HepG2 (cell line): ENCODE results near the gene CPNE4. TPM values are rescaled to one million over a fixed set of nuclear protein-coding genes. Genes with fewer than 3 reads are reported as not detected.

Experiments
- ATAC-seq: fragments of 200-7000 bp; cut with Tn5 transposase; 3 replicates; pipeline ENCODE4 v1.9.1; 2020; ENCODE audit warnings: mild to moderate bottlenecking, moderate library complexity
- BruUV-seq: library from RNA; stranded (reverse); fragments of 400-500 nt; replicated peaks from 2 replicates; lab custom pipeline; 2021; lab: Mats Ljungman, UMichigan
- CTCF ChIA-PET: fragments of 300-600 bp; formaldehyde crosslinking; extraction: SDS; loops from one replicate; lab custom pipeline; 2021; ENCODE audit warnings: low total read pairs, inconsistent platforms, low intra/inter-chr PET ratio; lab: Yijun Ruan, JAX
- POLR2A ChIA-PET: fragments of 350-600 bp; sonication (Branson Sonifier 250); formaldehyde crosslinking; loops from one replicate; lab custom pipeline; 2020; ENCODE audit warnings: antibody characterized with exemption, inconsistent platforms; lab: Yijun Ruan, JAX
- DNase-seq: peaks from one replicate; pipeline ENCODE4 v3.0.0-alpha.2; 2015; ENCODE audit warnings: low spot score
- FAIRE-seq: peaks from 3 replicates; lab custom pipeline; 2011; peaks lifted over from hg19 to GRCh38; lab: Jason Lieb, UNC
- H2AFZ ChIP-seq: one replicate; pipeline ENCODE4 v1.6.1; 2011; ENCODE audit warnings: low read length, inconsistent platforms
- H3K27ac ChIP-seq: fragments of 300-600 bp; 3 replicates; pipeline ENCODE4 v1.8.0; 2011; ENCODE audit warnings: mixed run types, mild to moderate bottlenecking, mixed read lengths, low read length, inconsistent platforms; ENCODE audit not compliant: insufficient read depth; ENCODE audit errors: extremely low read length
- H3K27me3 ChIP-seq, 2 experiments: fragments of 200-600 bp in 1 of 2; 2 replicates in 1 of 2; 3 replicates in 1 of 2; pipeline versions ENCODE4 v1.6.0 to v1.8.0; 2011; ENCODE audit warnings: low read length in 2 of 2, mild to moderate bottlenecking in 2 of 2, moderate library complexity in 2 of 2, inconsistent platforms in 1 of 2; ENCODE audit not compliant: insufficient read depth in 2 of 2, control insufficient read depth in 1 of 2
- H3K36me3 ChIP-seq, 2 experiments: fragments of 200-600 bp in 1 of 2; replicated peaks in 1 of 2; 2 replicates in 1 of 2; 3 replicates in 1 of 2; pipeline versions ENCODE4 v1.5.1 to v1.8.0; 2011; ENCODE audit warnings: low read length in 2 of 2, inconsistent platforms in 1 of 2; ENCODE audit not compliant: insufficient read depth in 2 of 2, control insufficient read depth in 1 of 2
- H3K4me1 ChIP-seq: 2 replicates; pipeline ENCODE4 v1.5.1; 2012; ENCODE audit warnings: low read length, inconsistent platforms; ENCODE audit not compliant: insufficient read depth
- H3K4me2 ChIP-seq: 2 replicates; pipeline ENCODE4 v1.6.0; 2011; ENCODE audit warnings: low read depth, low read length, inconsistent platforms
- H3K4me3 ChIP-seq, 3 experiments: fragments of 200-600 bp in 1 of 3; sonication (generic), shearing (Covaris generic) in 1 of 3; replicated peaks in 1 of 3; 2 replicates each; pipeline ENCODE4 v1.5.1; 2011 to 2016; ENCODE audit warnings: low read length in 3 of 3, inconsistent platforms in 2 of 3, low read depth in 2 of 3, mild to moderate bottlenecking in 2 of 3, control low read depth in 1 of 3, mixed read lengths in 1 of 3; ENCODE audit not compliant: insufficient read depth in 1 of 3
- H3K79me2 ChIP-seq: one replicate; pipeline ENCODE4 v1.6.1; 2011; ENCODE audit warnings: low read length, inconsistent platforms; ENCODE audit not compliant: insufficient read depth
- H3K9ac ChIP-seq: 2 replicates; pipeline ENCODE4 v1.6.0; 2011; ENCODE audit warnings: mild to moderate bottlenecking, low read depth, low read length, inconsistent platforms; ENCODE audit not compliant: insufficient read depth
- H3K9me3 ChIP-seq: 2 replicates; pipeline ENCODE4 v1.5.1; 2012; ENCODE audit warnings: mild to moderate bottlenecking, low read length
- H4K20me1 ChIP-seq: 2 replicates; pipeline ENCODE4 v1.6.0; 2011; ENCODE audit warnings: inconsistent platforms, mild to moderate bottlenecking, low read length, moderate library complexity; ENCODE audit not compliant: insufficient read depth
- CEBPG ChIP-seq: IDR thresholded peaks from 2 replicates; pipeline ENCODE4 v1.6.1; 2016
- NR2F6 ChIP-seq, 2 experiments: IDR thresholded peaks; 2 replicates each; pipeline ENCODE4 v1.6.1; 2016; ENCODE audit warnings: antibody characterized with exemption in 1 of 2, mild to moderate bottlenecking in 1 of 2
- ZFP90 ChIP-seq: sonication (generic); formaldehyde crosslinking; IDR thresholded peaks from 2 replicates; pipeline ENCODE4 v1.8.0; 2022; ENCODE audit warnings: missing genetic modification reagents, mild to moderate bottlenecking, inconsistent platforms, borderline replicate concordance
- WGBS: methylation state at CpG from one replicate; pipeline ENCODE4 v1.1.6; 2017; ENCODE audit warnings: low lambda C conversion rate; 5-methylcytosine and 5-hydroxymethylcytosine counted together
- in situ Hi-C: cut with HindIII; loops from 2 replicates; pipeline ENCODE4 v1.10.0; 2017; ENCODE audit warnings: low pct_unique_long_range_greater_than_20kb; ENCODE audit not compliant: extremely low pct_ligation_motif_present
- intact Hi-C: fragments of 100-400 bp; cut with micrococcal nuclease; formaldehyde crosslinking; loops from one replicate; pipeline ENCODE4 v1.10.0; 2022; ENCODE audit not compliant: unreplicated experiment
- polyA plus RNA-seq, 8 experiments: library from polyadenylated mRNA; depleted of rRNA in 3 of 8; stranded (reverse) in 7 of 8; unstranded in 1 of 8; fragments of >200 nt; fragmentation: Illumina TruSeq in 4 of 8; extraction: Trizol in 4 of 8; gene quantifications; 2 replicates each; pipeline versions ENCODE4 v1.2.1 to v1.2.3, GENCODE V29; 2011 to 2016; ENCODE audit warnings: low read depth in 4 of 8, missing spikeins in 1 of 8, mixed read lengths in 1 of 8; ENCODE audit not compliant: insufficient read depth in 1 of 8
- total RNA-seq, 5 experiments: library from RNA; depleted of rRNA; stranded (reverse); fragments of >200 nt; fragmentation: Illumina TruSeq; extraction: Trizol; gene quantifications; 2 replicates each; pipeline ENCODE4 v1.2.3, GENCODE V29; 2016; ENCODE audit warnings: low read depth in 1 of 5

Gene CPNE4
- total and polyA plus RNA-seq, 2 of the 13 experiments (the other 11 are each of a cell fraction or from before 2014, with no cell fraction given), result not detected

- no TSS peak for BruUV-seq
- FAIRE-seq, result no peak
- no peak overlapping the region for H2AFZ ChIP-seq
- TF ChIP-seq NR2F6 (IDR thresholded peaks at IDR 0.05) (no peak), NR2F6 (CRISPR knock-in tag; IDR thresholded peaks at IDR 0.05) (no peak), CEBPG (CRISPR knock-in tag) (no peak)
- no peak overlapping the region for H3K27ac ChIP-seq
- no peaks in the 10 kb centered on the region for H3K9me3 ChIP-seq
- no peak for ATAC-seq
- no peaks in the 10 kb centered on the region for H4K20me1 ChIP-seq
- ChIA-PET POLR2A (no interaction called here), CTCF (no interaction called here)
- no peaks in the 10 kb centered on the region for H3K79me2 ChIP-seq
- no peaks in the 10 kb centered on the region for H3K27me3 ChIP-seq
- no peaks in the 10 kb centered on the region for H3K4me1 ChIP-seq
- no peak overlapping the region for H3K9ac ChIP-seq
- intact Hi-C loops, result no loop called here
- DNase-seq, result no peak
- no peaks in the 10 kb centered on the region for H3K36me3 ChIP-seq
- no peak overlapping the region for H3K4me2 ChIP-seq
- WGBS, result 3% methylated on average over 1 of the region's 1 CpG
- no peak overlapping the region for H3K4me3 ChIP-seq
- in situ Hi-C loops, result no loop called here
Measured at GRCh38 chr3:131530843-131531242, 504.0 kb downstream of the CPNE4 start.

GRCh38 chr3:131530388-131530787 lies 504.4 kb downstream of the CPNE4 start:
- no TSS peak for BruUV-seq
- ChIA-PET POLR2A (no interaction called here), CTCF (no interaction called here)
- 3% methylated on average over 1 of the region's 1 CpG for WGBS
- no peak overlapping the region for H3K4me3 ChIP-seq
- in situ Hi-C loops (no loop called here), intact Hi-C loops (no loop called here)
- ATAC-seq (no peak), FAIRE-seq (no peak), DNase-seq (no peak)
- H3K27me3 ChIP-seq, result no peaks in the 10 kb centered on the region
- no peak overlapping the region for H3K27ac ChIP-seq
- no peak overlapping the region for H2AFZ ChIP-seq
- no peaks in the 10 kb centered on the region for H3K36me3 ChIP-seq
- H3K79me2 ChIP-seq, result no peaks in the 10 kb centered on the region
- no peak for TF ChIP-seq ZFP90 (CRISPR knock-in tag)
- no peak overlapping the region for H3K4me2 ChIP-seq
- no peak overlapping the region for H3K9ac ChIP-seq
- no peaks in the 10 kb centered on the region for H3K4me1 ChIP-seq
- no peaks in the 10 kb centered on the region for H4K20me1 ChIP-seq
- H3K9me3 ChIP-seq, result no peaks in the 10 kb centered on the region
